GM23338 (cell line): ENCODE measurements around the gene GOLT1B.

ENCODE experiments used
- CTCF ChIP-seq, 2 experiments: fragments of 200-600 bp in 1 of 2; sonication (generic) in 1 of 2; conservative IDR thresholded peaks; 2 replicates each; pipeline versions ENCODE4 v1.5.1 to v1.6.1; 2016 to 2017; ENCODE audit warnings: antibody characterized with exemption in 2 of 2, low read depth in 2 of 2, mild to moderate bottlenecking in 2 of 2, moderate library complexity in 1 of 2
- ETS1 ChIP-seq: IDR thresholded peaks from 2 replicates; pipeline ENCODE4 v1.6.1; 2016; ENCODE audit warnings: antibody characterized with exemption
- EZH2 ChIP-seq: fragments of 200-600 bp; sonication (generic); IDR thresholded peaks from one replicate; pipeline ENCODE4 v1.8.0; 2017; ENCODE audit warnings: antibody characterized with exemption, mild to moderate bottlenecking, low read depth; ENCODE audit not compliant: unreplicated experiment
- EZH2phosphoT487 ChIP-seq: fragments of 200-600 bp; sonication (generic); IDR thresholded peaks from one replicate; pipeline ENCODE4 v1.8.1; 2018; ENCODE audit warnings: antibody characterized with exemption; ENCODE audit not compliant: unreplicated experiment
- JUNB ChIP-seq: IDR thresholded peaks from one replicate; pipeline ENCODE4 v1.6.1; 2016; ENCODE audit warnings: antibody characterized with exemption; ENCODE audit not compliant: unreplicated experiment
- NANOG ChIP-seq: IDR thresholded peaks from 2 replicates; pipeline ENCODE4 v1.6.1; 2016; ENCODE audit warnings: antibody characterized with exemption, borderline replicate concordance
- POLR2AphosphoS5 ChIP-seq: IDR thresholded peaks from 2 replicates; pipeline ENCODE4 v1.6.1; 2016; ENCODE audit warnings: antibody characterized with exemption, low read depth
- REST ChIP-seq: IDR thresholded peaks from one replicate; pipeline ENCODE4 v1.6.1; 2018; ENCODE audit warnings: antibody characterized with exemption; ENCODE audit not compliant: unreplicated experiment

GRCh38 chr12:21542403-21542802 lies 40.8 kb downstream of the GOLT1B start:
- TF ChIP-seq CTCF (conservative IDR thresholded peaks at IDR 0.05; ENCODE audit: low read depth in 2 of 2) (no peak), POLR2AphosphoS5 (no peak), REST (no peak), EZH2 (no peak), NANOG (no peak), JUNB (no peak), EZH2phosphoT487 (no peak), ETS1 (no peak)
